ENCODE data around the gene TNFRSF1A.
"Not testable (repeated sequence)": the region's sequence is repeated elsewhere in the genome, so short reads cannot be mapped to it uniquely, and the experiment has no call there.

TNFRSF1A gene

GRCh38 chr12:6346942-6347341 lies 5.1 kb upstream of the TNFRSF1A start:
- no peaks in the 10 kb centered on the region for H3K79me2 ChIP-seq (ENCODE audit: insufficient read depth, low read length)
- no peaks in the 10 kb centered on the region for H3K9me2 ChIP-seq (replicated peaks; ENCODE audit: insufficient read depth, low read length)
- H3F3A ChIP-seq (ENCODE audit: insufficient read depth): no peaks in the 10 kb centered on the region
- no peak overlapping the region for H3K4me3 ChIP-seq (ENCODE audit: insufficient read depth, low read length, poor library complexity, severe bottlenecking)
- no peaks in the 10 kb centered on the region for H3K36me3 ChIP-seq (ENCODE audit: low read length)
- H3K27ac ChIP-seq (ENCODE audit: low read depth, low read length): no peak overlapping the region
- no peak overlapping the region for H3K9ac ChIP-seq (ENCODE audit: low read length)
- TF ChIP-seq EZH2phosphoT487 (conservative IDR thresholded peaks at IDR 0.05; ENCODE audit: low read length): no peak
- TF ChIP-seq, protein P1, sequence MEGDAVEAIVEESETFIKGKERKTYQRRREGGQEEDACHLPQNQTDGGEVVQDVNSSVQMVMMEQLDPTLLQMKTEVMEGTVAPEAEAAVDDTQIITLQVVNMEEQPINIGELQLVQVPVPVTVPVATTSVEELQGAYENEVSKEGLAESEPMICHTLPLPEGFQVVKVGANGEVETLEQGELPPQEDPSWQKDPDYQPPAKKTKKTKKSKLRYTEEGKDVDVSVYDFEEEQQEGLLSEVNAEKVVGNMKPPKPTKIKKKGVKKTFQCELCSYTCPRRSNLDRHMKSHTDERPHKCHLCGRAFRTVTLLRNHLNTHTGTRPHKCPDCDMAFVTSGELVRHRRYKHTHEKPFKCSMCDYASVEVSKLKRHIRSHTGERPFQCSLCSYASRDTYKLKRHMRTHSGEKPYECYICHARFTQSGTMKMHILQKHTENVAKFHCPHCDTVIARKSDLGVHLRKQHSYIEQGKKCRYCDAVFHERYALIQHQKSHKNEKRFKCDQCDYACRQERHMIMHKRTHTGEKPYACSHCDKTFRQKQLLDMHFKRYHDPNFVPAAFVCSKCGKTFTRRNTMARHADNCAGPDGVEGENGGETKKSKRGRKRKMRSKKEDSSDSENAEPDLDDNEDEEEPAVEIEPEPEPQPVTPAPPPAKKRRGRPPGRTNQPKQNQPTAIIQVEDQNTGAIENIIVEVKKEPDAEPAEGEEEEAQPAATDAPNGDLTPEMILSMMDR (IDR thresholded peaks at IDR 0.05; ENCODE audit: insufficient read depth, low read length, poor library complexity, severe bottlenecking): no peak
- H3K9me3 ChIP-seq (ENCODE audit: insufficient read depth, low read length): no peaks in the 10 kb centered on the region
- no peak overlapping the region for H3K4me2 ChIP-seq (ENCODE audit: low read depth, low read length, poor library complexity, severe bottlenecking)
- no peaks in the 10 kb centered on the region for H3K27me3 ChIP-seq (ENCODE audit: low read length)
- H4K20me1 ChIP-seq (ENCODE audit: low read depth, low read length): no peaks in the 10 kb centered on the region
- no peak overlapping the region for H2AFZ ChIP-seq (ENCODE audit: low read depth, low read length, severe bottlenecking)

- no peaks in the 10 kb centered on the region for H3K27me3 ChIP-seq (ENCODE audit: low read length)
- TF ChIP-seq EZH2phosphoT487 (conservative IDR thresholded peaks at IDR 0.05; ENCODE audit: low read length): no peak
- TF ChIP-seq, protein P1 (IDR thresholded peaks at IDR 0.05; ENCODE audit: insufficient read depth, low read length, poor library complexity, severe bottlenecking): no peak
- H4K20me1 ChIP-seq (ENCODE audit: low read depth, low read length): no peaks in the 10 kb centered on the region
- no peak overlapping the region for H3K4me3 ChIP-seq (ENCODE audit: insufficient read depth, low read length, poor library complexity, severe bottlenecking)
- H3K79me2 ChIP-seq (ENCODE audit: insufficient read depth, low read length): no peaks in the 10 kb centered on the region
- H3K9ac ChIP-seq (ENCODE audit: low read length): no peak overlapping the region
- no peak overlapping the region for H2AFZ ChIP-seq (ENCODE audit: low read depth, low read length, severe bottlenecking)
- H3K36me3 ChIP-seq (ENCODE audit: low read length): no peaks in the 10 kb centered on the region
- no peak overlapping the region for H3K27ac ChIP-seq (ENCODE audit: low read depth, low read length)
- no peaks in the 10 kb centered on the region for H3K9me2 ChIP-seq (replicated peaks; ENCODE audit: insufficient read depth, low read length)
- no peak overlapping the region for H3K4me2 ChIP-seq (ENCODE audit: low read depth, low read length, poor library complexity, severe bottlenecking)
- H3F3A ChIP-seq (ENCODE audit: insufficient read depth): no peaks in the 10 kb centered on the region
- H3K9me3 ChIP-seq (ENCODE audit: insufficient read depth, low read length): no peaks in the 10 kb centered on the region
These were observed 4.5 kb upstream of the TNFRSF1A start for GRCh38 chr12:6346235-6346832.

DNA sequence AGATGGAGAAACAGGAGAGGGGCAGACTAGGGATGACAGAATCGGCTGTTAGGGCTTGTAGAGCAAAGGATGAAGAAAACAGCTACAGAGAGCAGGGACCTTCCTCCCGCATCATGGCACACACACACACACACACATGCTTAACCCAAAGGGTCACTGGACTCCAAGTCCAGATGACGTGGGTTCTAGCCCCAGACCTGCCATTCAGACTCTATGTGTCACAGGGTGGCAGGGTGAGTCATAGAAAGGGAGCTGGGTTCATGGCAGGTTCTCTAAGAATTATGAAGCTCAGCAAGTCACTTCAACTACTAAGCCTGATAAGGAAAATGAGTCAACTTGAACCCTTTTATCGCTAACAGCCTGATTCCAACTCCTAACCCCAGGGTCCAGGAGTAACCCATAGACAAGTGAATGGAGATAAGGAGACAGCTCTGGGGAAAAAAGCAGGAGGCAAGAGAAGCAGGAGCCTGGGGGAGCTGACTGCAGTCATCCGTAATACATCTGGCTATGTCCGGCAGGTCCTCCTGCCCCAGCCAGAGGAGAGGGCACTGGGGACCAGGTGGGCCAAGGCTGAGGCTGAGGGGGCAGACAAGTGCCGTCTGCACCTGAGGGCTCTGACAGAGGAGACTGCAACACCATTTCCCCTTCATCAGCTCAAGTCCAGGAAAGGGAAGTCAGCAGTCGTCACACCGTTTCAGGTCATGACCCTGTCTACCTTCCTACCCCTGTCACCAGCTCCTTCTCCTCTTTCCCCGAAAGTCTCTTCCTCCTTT lies 3.6 kb upstream of the TNFRSF1A start:
- H3K27me3 ChIP-seq (ENCODE audit: low read length): no peaks in the 10 kb centered on the region

DNA sequence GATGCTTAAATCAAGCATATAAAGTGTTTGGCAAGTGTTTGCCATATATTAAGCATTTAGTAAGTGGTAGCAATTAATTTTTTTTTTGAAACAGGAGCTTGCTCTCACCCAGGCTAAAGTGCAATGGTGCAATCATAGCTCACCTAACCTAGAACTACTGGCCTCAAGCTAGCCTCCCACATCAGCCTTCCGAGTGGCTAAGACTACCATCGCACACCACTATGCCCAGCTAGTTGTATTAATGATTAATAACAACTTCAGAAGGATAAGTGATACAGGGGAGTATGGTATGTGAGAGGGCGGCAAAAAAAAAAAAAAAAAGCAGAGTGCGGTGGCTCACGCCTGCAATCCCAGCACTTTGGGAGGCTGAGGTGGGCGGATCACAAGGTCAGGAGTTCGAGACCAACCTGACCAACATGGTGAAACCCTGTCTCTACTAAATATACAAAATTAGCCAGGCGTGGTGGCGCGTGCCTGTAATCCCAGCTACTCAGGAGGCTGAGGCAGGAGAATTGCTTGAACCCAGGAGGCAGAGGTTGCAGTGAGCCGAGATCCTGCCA lies 2.3 kb upstream of the TNFRSF1A start:
- H3K27ac ChIP-seq (ENCODE audit: low read depth, low read length); H3K4me2 ChIP-seq (ENCODE audit: low read depth, low read length, poor library complexity, severe bottlenecking); H2AFZ ChIP-seq (ENCODE audit: low read depth, low read length, severe bottlenecking); H3K36me3 ChIP-seq (ENCODE audit: low read length); H3K27me3 ChIP-seq (ENCODE audit: low read length); H3K9me3 ChIP-seq (ENCODE audit: insufficient read depth, low read length); H3F3A ChIP-seq (ENCODE audit: insufficient read depth); H3K79me2 ChIP-seq (ENCODE audit: insufficient read depth, low read length); H3K4me3 ChIP-seq (ENCODE audit: insufficient read depth, low read length, poor library complexity, severe bottlenecking); H3K9ac ChIP-seq (ENCODE audit: low read length); H4K20me1 ChIP-seq (ENCODE audit: low read depth, low read length); H3K9me2 ChIP-seq (replicated peaks; ENCODE audit: insufficient read depth, low read length): not testable (repeated sequence)

More for the DNA sequence above, 3.6 kb upstream of the TNFRSF1A start:
- Histone ChIP-seq H3K36me3 (ENCODE audit: low read length) (no peaks in the 10 kb centered on the region), H3K9me3 (ENCODE audit: insufficient read depth, low read length) (no peaks in the 10 kb centered on the region), H3K9ac (ENCODE audit: low read length) (no peak overlapping the region), H3K9me2 (replicated peaks; ENCODE audit: insufficient read depth, low read length) (no peaks in the 10 kb centered on the region), H3F3A (ENCODE audit: insufficient read depth) (no peaks in the 10 kb centered on the region), H3K4me3 (ENCODE audit: insufficient read depth, low read length, poor library complexity, severe bottlenecking) (no peak overlapping the region), H3K4me2 (ENCODE audit: low read depth, low read length, poor library complexity, severe bottlenecking) (no peak overlapping the region), H3K79me2 (ENCODE audit: insufficient read depth, low read length) (no peaks in the 10 kb centered on the region), H3K27ac (ENCODE audit: low read depth, low read length) (no peak overlapping the region), H4K20me1 (ENCODE audit: low read depth, low read length) (no peaks in the 10 kb centered on the region), H2AFZ (ENCODE audit: low read depth, low read length, severe bottlenecking) (no peak overlapping the region)
- TF ChIP-seq EZH2phosphoT487 (conservative IDR thresholded peaks at IDR 0.05; ENCODE audit: low read length): no peak
- TF ChIP-seq, protein P1 (IDR thresholded peaks at IDR 0.05; ENCODE audit: insufficient read depth, low read length, poor library complexity, severe bottlenecking): no peak

All from SU-DHL-6 (cell line).